Measurements from ENCODE around the gene CRNKL1. TPM values are rescaled to one million over a fixed set of nuclear protein-coding genes. Genes with fewer than 3 reads are reported as not detected.

CRNKL1 gene
- polyA plus RNA-seq, 1 of the 3 experiments (the other 2 are of a cell fraction): 7.6 TPM

DNA sequence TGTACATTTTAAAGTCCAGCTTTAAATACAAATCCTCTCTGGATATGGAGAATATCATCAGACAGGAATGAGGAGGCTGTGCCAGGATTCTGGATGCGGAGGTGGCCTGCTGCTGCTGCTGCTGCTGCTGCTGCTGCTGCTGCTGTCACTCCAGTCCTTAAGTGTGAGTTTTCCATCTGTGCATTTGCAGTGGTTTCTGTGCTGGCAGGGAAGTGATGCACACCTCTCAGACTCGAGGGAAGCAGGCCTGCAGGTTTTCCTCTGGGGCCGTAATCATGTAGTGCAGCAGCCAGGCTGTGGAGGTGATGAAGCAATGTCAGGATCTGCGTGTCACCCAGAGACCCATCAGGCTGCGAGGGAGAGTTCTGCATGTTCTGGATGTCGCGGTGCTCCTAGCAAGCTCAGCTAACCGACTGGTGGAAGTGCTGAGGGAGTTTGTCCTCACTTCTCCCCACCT lies 32.1 kb upstream of the CRNKL1 start:
- Histone ChIP-seq H4K20me1 (ENCODE audit: insufficient read depth) (no peaks in the 10 kb centered on the region), H3K27ac (ENCODE audit: low read depth in 2 of 2, low read length in 1 of 2) (no peak overlapping the region), H3K9ac (no peak overlapping the region), H2AFZ (ENCODE audit: low read depth) (no peak overlapping the region), H3F3A (replicated peaks; ENCODE audit: insufficient read depth) (no peaks in the 10 kb centered on the region), H3K4me1 (ENCODE audit: control insufficient read depth in 1 of 2, insufficient read depth in 2 of 2, low read depth in 1 of 2, low read length in 1 of 2) (no peaks in the 10 kb centered on the region; a peak in 2 of 4 replicates), H3K79me2 (ENCODE audit: insufficient read depth) (no peaks in the 10 kb centered on the region), H3K36me3 (replicated peaks in 1 of 2; ENCODE audit: control insufficient read depth in 1 of 2, insufficient read depth in 2 of 2, low read length in 1 of 2) (no peaks in the 10 kb centered on the region), H3K4me3 (ENCODE audit: low read depth in 2 of 2, low read length in 1 of 2) (no peak overlapping the region), H3K4me2 (no peak overlapping the region), H3K27me3 (ENCODE audit: insufficient read depth) (peaks cover 4% of the 10 kb centered on the region; the same call in 1 of the 2 replicates), H3K9me2 (no peaks in the 10 kb centered on the region), H3K9me3 (no peaks in the 10 kb centered on the region)
- 62% methylated on average over 6 of the region's 8 CpGs for WGBS (ENCODE audit: low lambda C conversion rate)
- no peak for DNase-seq
- TF ChIP-seq, protein P1, sequence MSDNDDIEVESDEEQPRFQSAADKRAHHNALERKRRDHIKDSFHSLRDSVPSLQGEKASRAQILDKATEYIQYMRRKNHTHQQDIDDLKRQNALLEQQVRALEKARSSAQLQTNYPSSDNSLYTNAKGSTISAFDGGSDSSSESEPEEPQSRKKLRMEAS (IDR thresholded peaks at IDR 0.05; ENCODE audit: low read depth): no peak
- TF ChIP-seq RCOR1 (IDR thresholded peaks at IDR 0.05; ENCODE audit: low read length) (no peak), MXI1 (IDR thresholded peaks at IDR 0.05; ENCODE audit: low read depth, low read length) (no peak), GATA2 (CRISPR knock-in tag; IDR thresholded peaks at IDR 0.05) (no peak), RAD21 (IDR thresholded peaks at IDR 0.05; ENCODE audit: low read length) (no peak), RXRA (IDR thresholded peaks at IDR 0.05; ENCODE audit: borderline replicate concordance, low read depth) (no peak), MEF2A (IDR thresholded peaks at IDR 0.05; ENCODE audit: borderline replicate concordance, low read depth) (no peak), EZH2phosphoT487 (IDR thresholded peaks at IDR 0.05; ENCODE audit: borderline replicate concordance, low read depth) (no peak)
- TF ChIP-seq, protein P2, sequence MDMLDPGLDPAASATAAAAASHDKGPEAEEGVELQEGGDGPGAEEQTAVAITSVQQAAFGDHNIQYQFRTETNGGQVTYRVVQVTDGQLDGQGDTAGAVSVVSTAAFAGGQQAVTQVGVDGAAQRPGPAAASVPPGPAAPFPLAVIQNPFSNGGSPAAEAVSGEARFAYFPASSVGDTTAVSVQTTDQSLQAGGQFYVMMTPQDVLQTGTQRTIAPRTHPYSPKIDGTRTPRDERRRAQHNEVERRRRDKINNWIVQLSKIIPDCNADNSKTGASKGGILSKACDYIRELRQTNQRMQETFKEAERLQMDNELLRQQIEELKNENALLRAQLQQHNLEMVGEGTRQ (IDR thresholded peaks at IDR 0.05; ENCODE audit: borderline replicate concordance, low read depth, low read length): no peak
- TF ChIP-seq, protein P3, sequence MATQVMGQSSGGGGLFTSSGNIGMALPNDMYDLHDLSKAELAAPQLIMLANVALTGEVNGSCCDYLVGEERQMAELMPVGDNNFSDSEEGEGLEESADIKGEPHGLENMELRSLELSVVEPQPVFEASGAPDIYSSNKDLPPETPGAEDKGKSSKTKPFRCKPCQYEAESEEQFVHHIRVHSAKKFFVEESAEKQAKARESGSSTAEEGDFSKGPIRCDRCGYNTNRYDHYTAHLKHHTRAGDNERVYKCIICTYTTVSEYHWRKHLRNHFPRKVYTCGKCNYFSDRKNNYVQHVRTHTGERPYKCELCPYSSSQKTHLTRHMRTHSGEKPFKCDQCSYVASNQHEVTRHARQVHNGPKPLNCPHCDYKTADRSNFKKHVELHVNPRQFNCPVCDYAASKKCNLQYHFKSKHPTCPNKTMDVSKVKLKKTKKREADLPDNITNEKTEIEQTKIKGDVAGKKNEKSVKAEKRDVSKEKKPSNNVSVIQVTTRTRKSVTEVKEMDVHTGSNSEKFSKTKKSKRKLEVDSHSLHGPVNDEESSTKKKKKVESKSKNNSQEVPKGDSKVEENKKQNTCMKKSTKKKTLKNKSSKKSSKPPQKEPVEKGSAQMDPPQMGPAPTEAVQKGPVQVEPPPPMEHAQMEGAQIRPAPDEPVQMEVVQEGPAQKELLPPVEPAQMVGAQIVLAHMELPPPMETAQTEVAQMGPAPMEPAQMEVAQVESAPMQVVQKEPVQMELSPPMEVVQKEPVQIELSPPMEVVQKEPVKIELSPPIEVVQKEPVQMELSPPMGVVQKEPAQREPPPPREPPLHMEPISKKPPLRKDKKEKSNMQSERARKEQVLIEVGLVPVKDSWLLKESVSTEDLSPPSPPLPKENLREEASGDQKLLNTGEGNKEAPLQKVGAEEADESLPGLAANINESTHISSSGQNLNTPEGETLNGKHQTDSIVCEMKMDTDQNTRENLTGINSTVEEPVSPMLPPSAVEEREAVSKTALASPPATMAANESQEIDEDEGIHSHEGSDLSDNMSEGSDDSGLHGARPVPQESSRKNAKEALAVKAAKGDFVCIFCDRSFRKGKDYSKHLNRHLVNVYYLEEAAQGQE (IDR thresholded peaks at IDR 0.05; ENCODE audit: low read depth, low read length): no peak
- TF ChIP-seq, protein P4, sequence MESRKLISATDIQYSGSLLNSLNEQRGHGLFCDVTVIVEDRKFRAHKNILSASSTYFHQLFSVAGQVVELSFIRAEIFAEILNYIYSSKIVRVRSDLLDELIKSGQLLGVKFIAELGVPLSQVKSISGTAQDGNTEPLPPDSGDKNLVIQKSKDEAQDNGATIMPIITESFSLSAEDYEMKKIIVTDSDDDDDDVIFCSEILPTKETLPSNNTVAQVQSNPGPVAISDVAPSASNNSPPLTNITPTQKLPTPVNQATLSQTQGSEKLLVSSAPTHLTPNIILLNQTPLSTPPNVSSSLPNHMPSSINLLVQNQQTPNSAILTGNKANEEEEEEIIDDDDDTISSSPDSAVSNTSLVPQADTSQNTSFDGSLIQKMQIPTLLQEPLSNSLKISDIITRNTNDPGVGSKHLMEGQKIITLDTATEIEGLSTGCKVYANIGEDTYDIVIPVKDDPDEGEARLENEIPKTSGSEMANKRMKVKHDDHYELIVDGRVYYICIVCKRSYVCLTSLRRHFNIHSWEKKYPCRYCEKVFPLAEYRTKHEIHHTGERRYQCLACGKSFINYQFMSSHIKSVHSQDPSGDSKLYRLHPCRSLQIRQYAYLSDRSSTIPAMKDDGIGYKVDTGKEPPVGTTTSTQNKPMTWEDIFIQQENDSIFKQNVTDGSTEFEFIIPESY (IDR thresholded peaks at IDR 0.05; ENCODE audit: borderline replicate concordance, low read depth): no peak
- TF ChIP-seq, protein P5, sequence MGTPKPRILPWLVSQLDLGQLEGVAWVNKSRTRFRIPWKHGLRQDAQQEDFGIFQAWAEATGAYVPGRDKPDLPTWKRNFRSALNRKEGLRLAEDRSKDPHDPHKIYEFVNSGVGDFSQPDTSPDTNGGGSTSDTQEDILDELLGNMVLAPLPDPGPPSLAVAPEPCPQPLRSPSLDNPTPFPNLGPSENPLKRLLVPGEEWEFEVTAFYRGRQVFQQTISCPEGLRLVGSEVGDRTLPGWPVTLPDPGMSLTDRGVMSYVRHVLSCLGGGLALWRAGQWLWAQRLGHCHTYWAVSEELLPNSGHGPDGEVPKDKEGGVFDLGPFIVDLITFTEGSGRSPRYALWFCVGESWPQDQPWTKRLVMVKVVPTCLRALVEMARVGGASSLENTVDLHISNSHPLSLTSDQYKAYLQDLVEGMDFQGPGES (IDR thresholded peaks at IDR 0.05; ENCODE audit: low read depth, low read length): no peak
- POLR2A ChIA-PET: no interaction called here
- CTCF ChIA-PET: interaction anchor here (0.6 to 4.3 kb wide), 25 partner anchors 10 to 510 kb away, joined by 3 to 77 read pairs (median 4); no protein-coding TSS in a partner anchor

Measured in SK-N-SH (cell line).